Upper lobe of left lung (tissue), 6 donors: Measurements from ENCODE around the gene HAAO. TPM values are rescaled to one million over a fixed set of nuclear protein-coding genes. Genes with fewer than 3 reads are reported as not detected.

Source experiments
- ATAC-seq, 2 donors: fragments of 200-7000 bp; cut with Tn5 transposase; one replicate each; pipeline ENCODE4 v1.9.1; 2022; ENCODE audit warnings: mild to moderate bottlenecking in 2 of 2, moderate library complexity in 2 of 2; ENCODE audit not compliant: low FRiP score in 2 of 2
- DNase-seq, 2 donors: peaks; one replicate each; pipeline ENCODE4 v3.0.0-alpha.2; 2019 to 2020
- H3K27ac ChIP-seq, 4 donors: fragments of 200-600 bp; sonication (generic); one replicate each; pipeline ENCODE4 v1.5.1; 2016 to 2019
- H3K27me3 ChIP-seq, 4 donors: fragments of 200-600 bp; sonication (generic); one replicate each; pipeline ENCODE4 v1.5.1; 2017 to 2019
- H3K36me3 ChIP-seq, 4 donors: fragments of 200-600 bp; sonication (generic); one replicate each; pipeline ENCODE4 v1.5.1; 2016 to 2019
- H3K4me1 ChIP-seq, 4 donors: fragments of 200-600 bp; sonication (generic); one replicate each; pipeline ENCODE4 v1.5.1; 2018 to 2019
- H3K4me3 ChIP-seq, 4 donors: fragments of 200-600 bp; sonication (generic); one replicate each; pipeline ENCODE4 v1.5.1; 2017 to 2019; ENCODE audit warnings: mild to moderate bottlenecking in 2 of 4, moderate library complexity in 1 of 4
- H3K9me3 ChIP-seq, 4 donors: fragments of 200-600 bp; sonication (generic); one replicate each; pipeline ENCODE4 v1.5.1; 2018 to 2019
- CTCF ChIP-seq, 6 experiments: fragments of 450-650 bp in 4 of 6; fragments of 200-600 bp in 2 of 6; sonication (generic) in 2 of 6; IDR thresholded peaks; one replicate each; pipeline ENCODE4 v1.5.1; 2016 to 2019; ENCODE audit warnings: antibody characterized with exemption in 6 of 6
- EP300 ChIP-seq, 4 donors: sonication (generic); formaldehyde crosslinking; IDR thresholded peaks; one replicate each; pipeline ENCODE4 v1.5.1; 2017; ENCODE audit warnings: antibody characterized with exemption in 4 of 4, control low read depth in 2 of 4
- POLR2A ChIP-seq, 4 donors: fragments of 450-650 bp; IDR thresholded peaks; one replicate each; pipeline ENCODE4 v1.5.1; 2016 to 2017; ENCODE audit warnings: antibody characterized with exemption in 4 of 4, mild to moderate bottlenecking in 2 of 4
- POLR2AphosphoS5 ChIP-seq, 2 donors: sonication (generic); formaldehyde crosslinking; IDR thresholded peaks; one replicate each; pipeline ENCODE4 v1.5.1; 2017; ENCODE audit warnings: antibody characterized with exemption in 2 of 2
- WGBS, 2 donors: methylation state at CpG; one replicate each; pipeline ENCODE4 v1.1.5; 2017 to 2018; 5-methylcytosine and 5-hydroxymethylcytosine counted together
- total RNA-seq, 6 donors: library from RNA; depleted of rRNA in 4 of 6; stranded (reverse); fragments of >200 nt in 4 of 6; gene quantifications; one replicate each; pipeline versions ENCODE4 v1.1.0 to v1.2.1, GENCODE V29; 2016 to 2021
- donor health status: DM: no; HTN: no; CAD: no; lungs with moderate emphysema.
- donor health status: DM: no; HTN: yes; CAD: no; lungs with severe emphysema.

The HAAO gene
- total RNA-seq, 6 donors from 2014 or later = 1.8 to 9.4 (median 7.1) TPM

- Histone ChIP-seq H3K27me3 (no peaks in the 10 kb centered on the region), H3K4me3 (no peak overlapping the region), H3K4me1 (peaks cover 0 to 2% (median 0%) of the 10 kb centered on the region in 4 donors), H3K36me3 (no peaks in the 10 kb centered on the region), H3K9me3 (no peaks in the 10 kb centered on the region), H3K27ac (no peak overlapping the region)
- ATAC-seq (no peak), DNase-seq (no peak)
- TF ChIP-seq CTCF (IDR thresholded peaks at IDR 0.05) (no peak), EP300 (IDR thresholded peaks at IDR 0.05) (no peak), POLR2A (IDR thresholded peaks at IDR 0.05) (no peak), POLR2AphosphoS5 (IDR thresholded peaks at IDR 0.05) (no peak)
- 59 to 71% methylated on average over 3 of the region's 3 CpGs for WGBS, 2 donors
Observed at GRCh38 chr2:42775810-42776209, 16.6 kb downstream of the HAAO start.

GRCh38 chr2:42775186-42775585 is 17.2 kb downstream of the HAAO start:
- H3K4me1 ChIP-seq = peaks cover 0 to 4% (median 0%) of the 10 kb centered on the region in 4 donors
- no peak for DNase-seq
- no peak for TF ChIP-seq POLR2A (IDR thresholded peaks at IDR 0.05)
- TF ChIP-seq POLR2AphosphoS5 (IDR thresholded peaks at IDR 0.05) = no peak
- TF ChIP-seq CTCF (IDR thresholded peaks at IDR 0.05) = no peak
- no peaks in the 10 kb centered on the region for H3K9me3 ChIP-seq
- no peak overlapping the region for H3K27ac ChIP-seq
- H3K4me3 ChIP-seq = no peak overlapping the region
- no peak for ATAC-seq
- no peaks in the 10 kb centered on the region for H3K36me3 ChIP-seq
- 78 to 80% methylated on average over 2 of the region's 2 CpGs for WGBS, 2 donors
- no peaks in the 10 kb centered on the region for H3K27me3 ChIP-seq

- H3K4me1 ChIP-seq = peaks cover 0 to 4% (median 0%) of the 10 kb centered on the region in 4 donors
- no peaks in the 10 kb centered on the region for H3K9me3 ChIP-seq
- no peak for DNase-seq
- no peaks in the 10 kb centered on the region for H3K27me3 ChIP-seq
- 90% methylated on average over 5 of the region's 5 CpGs for WGBS, 2 donors
- TF ChIP-seq EP300 (IDR thresholded peaks at IDR 0.05) (no peak), POLR2A (IDR thresholded peaks at IDR 0.05) (no peak), POLR2AphosphoS5 (IDR thresholded peaks at IDR 0.05) (no peak), CTCF (IDR thresholded peaks at IDR 0.05) (no peak)
- no peak overlapping the region for H3K4me3 ChIP-seq
- no peaks in the 10 kb centered on the region for H3K36me3 ChIP-seq
- no peak overlapping the region for H3K27ac ChIP-seq
- no peak for ATAC-seq
Observed at GRCh38 chr2:42771546-42772153, 20.7 kb downstream of the HAAO start.

- H3K4me1 ChIP-seq = peaks cover 0 to 4% (median 0%) of the 10 kb centered on the region in 4 donors
- H3K27ac ChIP-seq = no peak overlapping the region
- H3K4me3 ChIP-seq = no peak overlapping the region
- WGBS, 2 donors = 74% methylated on average over 15 to 17 of the region's 19 CpGs
- DNase-seq (peak in 1 of 2 donors; percentile 70), ATAC-seq (peak; percentile 73 to 76)
- H3K36me3 ChIP-seq = no peaks in the 10 kb centered on the region
- peak; percentile 21 to 61 (median 39) for TF ChIP-seq CTCF (IDR thresholded peaks at IDR 0.05)
- no peak for TF ChIP-seq EP300 (IDR thresholded peaks at IDR 0.05)
- no peak for TF ChIP-seq POLR2AphosphoS5 (IDR thresholded peaks at IDR 0.05)
- TF ChIP-seq POLR2A (IDR thresholded peaks at IDR 0.05) = no peak
- H3K27me3 ChIP-seq = no peaks in the 10 kb centered on the region
- no peaks in the 10 kb centered on the region for H3K9me3 ChIP-seq
Observed at GRCh38 chr2:42770288-42771131, 21.9 kb downstream of the HAAO start.
